ENCODE data around the gene GLS.

GLS gene

DNA sequence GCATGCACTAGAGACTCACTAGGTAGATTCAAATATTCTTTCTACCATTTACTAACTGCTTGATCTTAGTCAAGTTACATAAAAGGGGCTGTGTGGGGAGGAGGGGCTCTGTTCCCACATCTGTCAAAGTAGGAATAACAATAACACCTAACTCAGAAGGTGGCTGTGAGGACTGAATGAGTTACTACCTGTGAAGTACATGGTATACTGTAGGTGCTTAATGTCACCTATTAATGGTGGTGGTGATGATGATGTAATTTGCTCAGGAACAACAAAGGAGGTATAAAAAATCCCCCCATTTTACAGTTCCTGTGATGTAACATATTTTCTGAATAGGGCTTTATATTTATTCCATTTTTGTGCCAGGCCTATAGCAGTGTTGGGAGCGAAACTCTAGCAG, 92.6 kb downstream of the GLS start:
- no peaks in the 10 kb centered on the region for H3K9me3 ChIP-seq (ENCODE audit: control insufficient read depth, insufficient read depth, low read depth, low read length)
- H3K4me3 ChIP-seq (ENCODE audit: low read depth, low read length): no peak overlapping the region
- CTCF ChIA-PET: interaction anchor here (0.6 to 1.4 kb wide), 2 partner anchors 23 to 528 kb away, joined by 3 read pairs; no protein-coding TSS in a partner anchor
- H3K4me1 ChIP-seq (ENCODE audit: control insufficient read depth, insufficient read depth, low read length): no peaks in the 10 kb centered on the region
- H3K27ac ChIP-seq (ENCODE audit: extremely low read depth, low read depth, low read length): no peak overlapping the region
- POLR2A ChIA-PET: no interaction called here
- TF ChIP-seq HOXC10 (CRISPR knock-in tag; IDR thresholded peaks at IDR 0.05) (no peak), ZNF211 (tag by site-specific recombination; IDR thresholded peaks at IDR 0.05; ENCODE audit: low read depth) (no peak), ZNF664 (tag by site-specific recombination; IDR thresholded peaks at IDR 0.05) (no peak), GLI2 (tag by site-specific recombination; IDR thresholded peaks at IDR 0.05; ENCODE audit: borderline replicate concordance, low read depth) (no peak), ZSCAN16 (tag by site-specific recombination; IDR thresholded peaks at IDR 0.05) (no peak), ZNF174 (tag by site-specific recombination; IDR thresholded peaks at IDR 0.05) (no peak), ZSCAN23 (tag by site-specific recombination; IDR thresholded peaks at IDR 0.05) (no peak), ZBTB8A (tag by site-specific recombination; IDR thresholded peaks at IDR 0.05) (no peak), ZNF514 (tag by site-specific recombination; IDR thresholded peaks at IDR 0.05) (no peak), SP3 (tag by site-specific recombination; IDR thresholded peaks at IDR 0.05) (no peak), ZNF133 (tag by site-specific recombination; IDR thresholded peaks at IDR 0.05) (no peak), ZNF701 (tag by site-specific recombination; IDR thresholded peaks at IDR 0.05) (no peak)
- TF ChIP-seq, protein P1, sequence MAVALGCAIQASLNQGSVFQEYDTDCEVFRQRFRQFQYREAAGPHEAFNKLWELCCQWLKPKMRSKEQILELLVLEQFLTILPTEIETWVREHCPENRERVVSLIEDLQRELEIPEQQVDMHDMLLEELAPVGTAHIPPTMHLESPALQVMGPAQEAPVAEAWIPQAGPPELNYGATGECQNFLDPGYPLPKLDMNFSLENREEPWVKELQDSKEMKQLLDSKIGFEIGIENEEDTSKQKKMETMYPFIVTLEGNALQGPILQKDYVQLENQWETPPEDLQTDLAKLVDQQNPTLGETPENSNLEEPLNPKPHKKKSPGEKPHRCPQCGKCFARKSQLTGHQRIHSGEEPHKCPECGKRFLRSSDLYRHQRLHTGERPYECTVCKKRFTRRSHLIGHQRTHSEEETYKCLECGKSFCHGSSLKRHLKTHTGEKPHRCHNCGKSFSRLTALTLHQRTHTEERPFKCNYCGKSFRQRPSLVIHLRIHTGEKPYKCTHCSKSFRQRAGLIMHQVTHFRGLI (tag by site-specific recombination; IDR thresholded peaks at IDR 0.05): no peak
- TF ChIP-seq, protein P2, sequence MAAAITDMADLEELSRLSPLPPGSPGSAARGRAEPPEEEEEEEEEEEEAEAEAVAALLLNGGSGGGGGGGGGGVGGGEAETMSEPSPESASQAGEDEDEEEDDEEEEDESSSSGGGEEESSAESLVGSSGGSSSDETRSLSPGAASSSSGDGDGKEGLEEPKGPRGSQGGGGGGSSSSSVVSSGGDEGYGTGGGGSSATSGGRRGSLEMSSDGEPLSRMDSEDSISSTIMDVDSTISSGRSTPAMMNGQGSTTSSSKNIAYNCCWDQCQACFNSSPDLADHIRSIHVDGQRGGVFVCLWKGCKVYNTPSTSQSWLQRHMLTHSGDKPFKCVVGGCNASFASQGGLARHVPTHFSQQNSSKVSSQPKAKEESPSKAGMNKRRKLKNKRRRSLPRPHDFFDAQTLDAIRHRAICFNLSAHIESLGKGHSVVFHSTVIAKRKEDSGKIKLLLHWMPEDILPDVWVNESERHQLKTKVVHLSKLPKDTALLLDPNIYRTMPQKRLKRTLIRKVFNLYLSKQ (tag by site-specific recombination; IDR thresholded peaks at IDR 0.05; ENCODE audit: borderline replicate concordance): no peak
- TF ChIP-seq, protein P3, sequence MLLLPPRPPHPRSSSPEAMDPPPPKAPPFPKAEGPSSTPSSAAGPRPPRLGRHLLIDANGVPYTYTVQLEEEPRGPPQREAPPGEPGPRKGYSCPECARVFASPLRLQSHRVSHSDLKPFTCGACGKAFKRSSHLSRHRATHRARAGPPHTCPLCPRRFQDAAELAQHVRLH (tag by site-specific recombination; IDR thresholded peaks at IDR 0.05): no peak
- H3K36me3 ChIP-seq (ENCODE audit: control insufficient read depth in 2 of 2, insufficient read depth in 1 of 2, low read length in 2 of 2): peaks cover 17 to 94% of the 10 kb centered on the region in 2 experiments; a peak in 2 of 3 replicates

DNA sequence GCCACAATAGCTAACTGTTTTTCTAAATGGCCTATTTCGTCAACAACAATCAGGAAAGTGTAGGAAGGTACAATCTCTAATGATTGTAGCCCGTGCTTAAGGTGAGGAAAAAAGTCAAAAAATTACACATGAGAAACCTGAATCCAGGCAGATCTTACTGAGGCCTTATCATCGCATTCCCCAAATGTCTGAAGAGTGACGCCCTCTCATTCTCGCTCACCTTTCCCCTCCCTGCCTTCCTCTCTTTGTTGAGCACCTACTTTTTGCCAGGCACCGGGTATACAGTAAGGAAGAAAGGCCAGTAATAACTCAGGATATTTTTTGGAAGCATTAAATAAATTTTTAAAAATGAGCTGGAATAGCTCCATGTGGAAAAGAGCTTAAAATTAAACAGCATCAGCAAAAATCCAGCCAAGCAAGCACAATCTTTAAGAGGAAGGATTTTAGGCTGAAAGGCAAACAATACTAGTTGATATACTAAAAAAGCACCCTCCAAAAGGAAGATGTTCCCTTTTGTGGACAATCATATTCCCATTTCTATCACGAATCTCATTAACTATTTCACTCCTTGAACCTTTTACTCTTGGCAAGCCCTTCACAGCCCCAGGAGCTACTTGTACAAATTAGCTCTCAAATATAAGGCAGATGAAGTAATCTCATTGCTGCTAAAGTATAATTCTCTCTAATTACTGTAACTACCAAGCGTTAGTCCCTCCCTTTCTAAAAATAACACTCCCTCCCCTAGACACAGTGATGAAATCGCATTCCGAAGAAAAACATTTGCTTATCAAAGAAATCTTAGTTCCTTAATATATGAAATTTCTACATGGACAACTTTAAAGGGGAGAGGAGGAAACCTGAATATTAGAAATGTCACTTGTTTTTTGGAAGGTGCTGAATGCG, 93.4 kb downstream of the GLS start:
- ChIA-PET CTCF (interaction anchor here (0.6 to 1.5 kb wide), 4 partner anchors 22 to 527 kb away, joined by 3 to 5 read pairs (median 4); no protein-coding TSS in a partner anchor), POLR2A (no interaction called here)
- peak; percentile 82 for TF ChIP-seq WT1 (tag by site-specific recombination; IDR thresholded peaks at IDR 0.05)
- TF ChIP-seq, protein P4, sequence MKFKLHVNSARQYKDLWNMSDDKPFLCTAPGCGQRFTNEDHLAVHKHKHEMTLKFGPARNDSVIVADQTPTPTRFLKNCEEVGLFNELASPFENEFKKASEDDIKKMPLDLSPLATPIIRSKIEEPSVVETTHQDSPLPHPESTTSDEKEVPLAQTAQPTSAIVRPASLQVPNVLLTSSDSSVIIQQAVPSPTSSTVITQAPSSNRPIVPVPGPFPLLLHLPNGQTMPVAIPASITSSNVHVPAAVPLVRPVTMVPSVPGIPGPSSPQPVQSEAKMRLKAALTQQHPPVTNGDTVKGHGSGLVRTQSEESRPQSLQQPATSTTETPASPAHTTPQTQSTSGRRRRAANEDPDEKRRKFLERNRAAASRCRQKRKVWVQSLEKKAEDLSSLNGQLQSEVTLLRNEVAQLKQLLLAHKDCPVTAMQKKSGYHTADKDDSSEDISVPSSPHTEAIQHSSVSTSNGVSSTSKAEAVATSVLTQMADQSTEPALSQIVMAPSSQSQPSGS (tag by site-specific recombination; IDR thresholded peaks at IDR 0.05; ENCODE audit: low read depth): no peak
- H3K27ac ChIP-seq (ENCODE audit: extremely low read depth, low read depth, low read length): no peak overlapping the region
- no peaks in the 10 kb centered on the region for H3K9me3 ChIP-seq (ENCODE audit: control insufficient read depth, insufficient read depth, low read depth, low read length)
- no peak overlapping the region for H3K4me3 ChIP-seq (ENCODE audit: low read depth, low read length)
- H3K36me3 ChIP-seq (ENCODE audit: control insufficient read depth in 2 of 2, insufficient read depth in 1 of 2, low read length in 2 of 2): peaks cover 17 to 96% of the 10 kb centered on the region in 2 experiments; a peak in 2 of 3 replicates
- H3K4me1 ChIP-seq (ENCODE audit: control insufficient read depth, insufficient read depth, low read length): no peaks in the 10 kb centered on the region

All from HEK293 (cell line).